ENCODE measurements around the gene PTPRK.
A peak's percentile ranks its signal among the peaks of the same experiment; 100 is the strongest.

Gene PTPRK

DNA sequence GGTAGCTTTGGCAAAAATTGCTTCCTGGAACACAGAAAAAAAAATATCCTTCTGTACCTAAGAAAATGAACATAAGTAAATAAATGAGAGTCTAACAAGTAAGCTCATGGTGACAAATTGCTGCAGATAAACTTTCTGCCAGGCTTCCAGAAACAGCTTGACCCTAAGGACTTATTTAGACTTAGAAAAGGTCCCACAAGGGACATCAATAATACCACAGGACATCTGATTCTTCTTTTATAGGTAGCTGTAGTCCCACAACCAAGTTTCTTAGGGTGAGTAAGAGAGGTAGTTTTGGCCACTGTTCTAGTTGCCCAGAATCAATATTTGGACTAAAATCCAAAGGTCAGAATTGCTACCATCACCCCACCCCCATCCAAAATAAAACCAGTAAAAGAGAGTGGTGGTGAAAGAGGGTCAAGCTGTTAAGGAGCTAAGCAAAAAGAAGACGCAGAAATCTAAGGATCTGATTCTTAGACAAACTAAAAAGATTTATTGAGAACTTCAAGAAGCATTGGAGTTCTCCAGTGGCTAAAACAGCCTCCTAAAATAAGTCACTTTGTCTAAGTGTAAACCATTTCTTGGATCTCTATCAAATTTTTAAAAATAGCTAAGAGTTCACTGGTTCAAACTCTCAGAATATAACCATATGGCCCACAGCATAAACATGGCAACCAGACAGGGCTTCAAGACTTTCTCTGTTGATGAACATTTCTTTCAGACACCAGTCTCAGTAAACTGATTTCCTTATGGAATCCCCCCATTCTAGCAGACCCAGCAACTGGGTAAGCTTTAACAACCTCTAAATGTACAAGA, 180.6 kb downstream of the PTPRK start:
- peak in 1 of 2 donors; percentile 18 for DNase-seq (ENCODE audit: low read depth in 2 of 2)
- no peak overlapping the region for H3K4me3 ChIP-seq (replicated peaks in 1 of 2; ENCODE audit: low read depth in 2 of 2, low read length in 2 of 2)
- TF ChIP-seq CTCF (IDR thresholded peaks at IDR 0.05; ENCODE audit: low read depth, low read length), result no peak

- no peak overlapping the region for H3K4me3 ChIP-seq (replicated peaks in 1 of 2; ENCODE audit: low read depth in 2 of 2, low read length in 2 of 2)
- TF ChIP-seq CTCF (IDR thresholded peaks at IDR 0.05; ENCODE audit: low read depth, low read length), result no peak
- DNase-seq (ENCODE audit: low read depth in 2 of 2), result no peak
Measured at GRCh38 chr6:128337619-128338018, 182.8 kb downstream of the PTPRK start.

DNA sequence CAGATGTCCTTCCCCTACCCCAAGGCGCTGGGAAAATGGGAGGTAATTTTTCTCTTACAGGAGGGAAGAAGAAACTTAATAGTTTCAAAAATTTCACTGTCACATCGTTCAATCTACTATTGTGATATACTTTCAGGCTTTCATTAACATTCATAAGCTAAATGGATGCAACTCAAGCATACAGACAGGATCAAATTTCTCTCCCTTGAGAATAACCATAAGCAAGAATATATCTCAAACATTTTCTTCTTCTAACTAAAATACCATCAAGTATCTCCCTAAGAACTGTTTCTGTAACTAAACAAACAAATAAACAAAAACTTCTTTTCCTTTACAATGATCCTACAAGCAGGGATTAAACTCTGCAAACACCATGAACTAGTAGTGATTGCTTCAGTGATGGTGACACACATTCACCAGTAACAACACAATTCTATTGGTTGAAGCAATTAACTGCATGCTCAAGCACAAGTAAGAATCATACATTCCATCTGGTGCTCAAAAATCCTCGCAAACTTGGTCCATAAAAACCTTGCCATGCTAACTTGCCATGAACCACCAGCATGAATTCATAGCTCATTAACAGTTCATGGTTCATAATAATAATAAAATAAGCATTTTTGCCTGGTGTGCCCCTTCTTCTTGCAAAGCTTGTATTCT, 183.8 kb downstream of the PTPRK start:
- DNase-seq (ENCODE audit: low read depth in 2 of 2), result peak in 1 of 2 donors; percentile 30
- TF ChIP-seq CTCF (IDR thresholded peaks at IDR 0.05; ENCODE audit: low read depth, low read length), result no peak
- H3K4me3 ChIP-seq (replicated peaks in 1 of 2; ENCODE audit: low read depth in 2 of 2, low read length in 2 of 2), result no peak overlapping the region

- TF ChIP-seq CTCF (IDR thresholded peaks at IDR 0.05; ENCODE audit: low read depth, low read length), result no peak
- DNase-seq (ENCODE audit: low read depth in 2 of 2), result peak in 1 of 2 donors; percentile 36
- no peak overlapping the region for H3K4me3 ChIP-seq (replicated peaks in 1 of 2; ENCODE audit: low read depth in 2 of 2, low read length in 2 of 2)
Measured at GRCh38 chr6:128335963-128336362, 184.4 kb downstream of the PTPRK start.

DNA sequence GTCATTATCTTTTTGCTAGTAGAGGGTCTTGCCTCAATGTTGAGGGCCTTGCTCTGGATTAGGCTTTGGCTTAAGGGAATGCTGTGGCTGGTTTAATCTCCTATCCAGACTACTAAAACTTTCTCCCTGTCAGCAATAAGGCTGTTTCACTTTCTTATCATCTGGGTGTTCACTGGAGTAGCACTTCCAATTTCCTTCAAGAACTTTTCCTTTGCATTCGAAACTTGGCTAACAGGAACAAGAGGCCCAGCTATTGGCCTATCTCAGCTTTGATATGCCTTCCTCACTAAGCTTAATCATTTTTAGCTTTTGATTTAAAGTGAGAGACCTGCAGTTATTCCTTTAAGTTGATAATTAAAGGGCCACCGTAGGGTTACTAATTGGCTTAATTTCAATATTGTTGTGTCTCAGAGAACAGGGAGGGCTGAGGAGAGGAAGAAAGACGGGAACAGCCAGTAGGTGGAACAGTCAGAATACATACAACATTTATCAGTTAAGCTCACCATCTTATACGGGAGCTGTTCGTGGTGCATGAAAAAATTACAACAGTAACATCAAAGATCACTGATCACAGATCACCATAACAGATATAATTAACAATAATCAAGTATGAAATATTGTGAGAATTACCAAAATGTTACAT, 186.7 kb downstream of the PTPRK start:
- no peak overlapping the region for H3K4me3 ChIP-seq (replicated peaks in 1 of 2; ENCODE audit: low read depth in 2 of 2, low read length in 2 of 2)
- DNase-seq (ENCODE audit: low read depth in 2 of 2), result peak in 1 of 2 donors; percentile 49
- TF ChIP-seq CTCF (IDR thresholded peaks at IDR 0.05; ENCODE audit: low read depth, low read length), result no peak

DNA sequence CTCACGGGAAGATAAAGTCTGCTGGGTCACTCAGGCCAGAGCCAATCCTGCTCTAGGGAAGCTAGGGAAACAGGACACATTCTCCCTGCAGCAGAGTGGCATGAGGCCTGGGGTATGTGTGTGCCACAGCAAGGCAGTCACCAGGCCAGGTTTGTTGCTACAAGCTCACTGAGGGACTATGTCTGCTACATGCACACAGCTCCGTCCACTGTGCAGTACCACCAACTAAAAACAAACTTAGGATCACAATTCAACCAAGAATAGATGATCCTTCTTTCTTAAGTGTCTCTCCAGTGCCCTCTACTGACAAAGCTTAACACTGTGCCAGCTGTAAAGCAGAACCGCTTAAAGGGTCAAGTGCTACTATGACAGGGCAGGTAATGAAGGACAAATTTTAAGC, 192.5 kb downstream of the PTPRK start:
- DNase-seq (ENCODE audit: low read depth in 2 of 2), result peak; percentile 47 to 69
- no peak overlapping the region for H3K4me3 ChIP-seq (replicated peaks in 1 of 2; ENCODE audit: low read depth in 2 of 2, low read length in 2 of 2)
- TF ChIP-seq CTCF (IDR thresholded peaks at IDR 0.05; ENCODE audit: low read depth, low read length), result peak; percentile 53

Measured in cardiac fibroblast (primary cell).